MM.1S (cell line): Measurements from ENCODE around the gene CDC37L1.

Source experiments
- EZH2 ChIP-seq: fragments of 300-600 bp; sonication (generic); optimal IDR thresholded peaks from 2 replicates; pipeline ENCODE3; 2017; ENCODE audit warnings: low read depth, mild to moderate bottlenecking, antibody characterized with exemption, low read length, mixed read lengths
- EZH2phosphoT487 ChIP-seq: fragments of 300-600 bp; sonication (generic); IDR thresholded peaks from 2 replicates; pipeline ENCODE4 v1.6.1; 2018; ENCODE audit warnings: antibody characterized with exemption, low read length
- TF ChIP-seq, protein P1 (sequence below): fragments of 300-600 bp; sonication (generic); IDR thresholded peaks from 2 replicates; pipeline ENCODE4 v1.5.1; 2016; ENCODE audit warnings: antibody characterized with exemption, low read length, mixed read lengths

GRCh38 chr9:4738866-4739586 lies 59.7 kb downstream of the CDC37L1 start:
- TF ChIP-seq, protein P1, sequence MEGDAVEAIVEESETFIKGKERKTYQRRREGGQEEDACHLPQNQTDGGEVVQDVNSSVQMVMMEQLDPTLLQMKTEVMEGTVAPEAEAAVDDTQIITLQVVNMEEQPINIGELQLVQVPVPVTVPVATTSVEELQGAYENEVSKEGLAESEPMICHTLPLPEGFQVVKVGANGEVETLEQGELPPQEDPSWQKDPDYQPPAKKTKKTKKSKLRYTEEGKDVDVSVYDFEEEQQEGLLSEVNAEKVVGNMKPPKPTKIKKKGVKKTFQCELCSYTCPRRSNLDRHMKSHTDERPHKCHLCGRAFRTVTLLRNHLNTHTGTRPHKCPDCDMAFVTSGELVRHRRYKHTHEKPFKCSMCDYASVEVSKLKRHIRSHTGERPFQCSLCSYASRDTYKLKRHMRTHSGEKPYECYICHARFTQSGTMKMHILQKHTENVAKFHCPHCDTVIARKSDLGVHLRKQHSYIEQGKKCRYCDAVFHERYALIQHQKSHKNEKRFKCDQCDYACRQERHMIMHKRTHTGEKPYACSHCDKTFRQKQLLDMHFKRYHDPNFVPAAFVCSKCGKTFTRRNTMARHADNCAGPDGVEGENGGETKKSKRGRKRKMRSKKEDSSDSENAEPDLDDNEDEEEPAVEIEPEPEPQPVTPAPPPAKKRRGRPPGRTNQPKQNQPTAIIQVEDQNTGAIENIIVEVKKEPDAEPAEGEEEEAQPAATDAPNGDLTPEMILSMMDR = no peak
- TF ChIP-seq EZH2 = no peak
- TF ChIP-seq EZH2phosphoT487 = no peak
